Measurements from ENCODE around the gene ARRB1. TPM values are rescaled to one million over a fixed set of nuclear protein-coding genes. Genes with fewer than 3 reads are reported as not detected.

Gene ARRB1
- total and polyA plus RNA-seq, 12 donors = 4.9 to 54.2 (median 31.0) TPM

DNA sequence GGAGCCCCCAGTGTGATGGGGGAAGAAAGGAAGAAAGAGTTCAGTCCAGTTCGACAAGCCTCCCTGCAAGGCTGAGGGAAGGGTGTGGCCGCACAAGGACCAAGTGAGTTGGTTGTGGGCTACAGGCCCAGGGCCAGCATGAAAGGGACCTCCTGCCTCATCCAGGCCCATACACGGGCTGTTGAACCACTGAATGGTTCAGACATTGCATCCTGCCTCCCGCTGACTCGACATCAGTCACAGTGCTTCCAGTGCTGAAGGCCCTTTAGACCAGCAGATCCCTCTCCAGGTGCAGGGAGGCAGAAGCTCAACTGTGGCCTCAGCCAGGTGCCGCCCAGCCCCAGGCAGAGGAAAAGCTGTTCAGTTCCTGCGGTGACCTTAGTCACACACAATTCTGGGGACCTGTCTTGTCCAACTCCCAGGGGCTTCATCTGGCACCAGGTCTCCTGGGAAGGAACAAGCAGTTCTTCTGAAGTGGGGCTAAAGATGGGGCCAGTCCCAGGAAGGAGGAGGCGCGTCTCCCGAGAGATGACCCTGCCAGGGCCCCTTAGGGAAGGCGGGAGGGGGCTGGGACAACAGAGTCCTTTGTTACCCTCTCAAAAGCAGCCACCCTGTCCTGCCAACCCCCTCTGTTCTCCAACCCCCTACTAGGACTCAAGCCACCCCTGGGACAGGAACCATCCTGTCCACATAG, 6.6 kb downstream of the ARRB1 start:
- Histone ChIP-seq H3K36me3 (replicated peaks in 1 of 2) (no peaks in the 10 kb centered on the region), H3K27ac (peak overlapping the region in 1 of 5 donors; percentile 65), H3K27me3 (no peaks in the 10 kb centered on the region), H3K4me3 (no peak overlapping the region), H3K9me3 (replicated peaks in 1 of 3) (no peaks in the 10 kb centered on the region), H3K4me1 (replicated peaks in 1 of 2) (peaks cover 51 to 85% of the 10 kb centered on the region in 2 donors)
- TF ChIP-seq, protein P1, sequence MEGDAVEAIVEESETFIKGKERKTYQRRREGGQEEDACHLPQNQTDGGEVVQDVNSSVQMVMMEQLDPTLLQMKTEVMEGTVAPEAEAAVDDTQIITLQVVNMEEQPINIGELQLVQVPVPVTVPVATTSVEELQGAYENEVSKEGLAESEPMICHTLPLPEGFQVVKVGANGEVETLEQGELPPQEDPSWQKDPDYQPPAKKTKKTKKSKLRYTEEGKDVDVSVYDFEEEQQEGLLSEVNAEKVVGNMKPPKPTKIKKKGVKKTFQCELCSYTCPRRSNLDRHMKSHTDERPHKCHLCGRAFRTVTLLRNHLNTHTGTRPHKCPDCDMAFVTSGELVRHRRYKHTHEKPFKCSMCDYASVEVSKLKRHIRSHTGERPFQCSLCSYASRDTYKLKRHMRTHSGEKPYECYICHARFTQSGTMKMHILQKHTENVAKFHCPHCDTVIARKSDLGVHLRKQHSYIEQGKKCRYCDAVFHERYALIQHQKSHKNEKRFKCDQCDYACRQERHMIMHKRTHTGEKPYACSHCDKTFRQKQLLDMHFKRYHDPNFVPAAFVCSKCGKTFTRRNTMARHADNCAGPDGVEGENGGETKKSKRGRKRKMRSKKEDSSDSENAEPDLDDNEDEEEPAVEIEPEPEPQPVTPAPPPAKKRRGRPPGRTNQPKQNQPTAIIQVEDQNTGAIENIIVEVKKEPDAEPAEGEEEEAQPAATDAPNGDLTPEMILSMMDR (IDR thresholded peaks at IDR 0.05) = no peak
- no peak for TF ChIP-seq POLR2A (IDR thresholded peaks at IDR 0.05)
- 65 to 81% (median 78%) methylated on average over 6 to 11 of the region's 11 CpGs for WGBS, 4 donors
- no peak for DNase-seq
- intact Hi-C loops (cut with DNase I) = no loop called here

DNA sequence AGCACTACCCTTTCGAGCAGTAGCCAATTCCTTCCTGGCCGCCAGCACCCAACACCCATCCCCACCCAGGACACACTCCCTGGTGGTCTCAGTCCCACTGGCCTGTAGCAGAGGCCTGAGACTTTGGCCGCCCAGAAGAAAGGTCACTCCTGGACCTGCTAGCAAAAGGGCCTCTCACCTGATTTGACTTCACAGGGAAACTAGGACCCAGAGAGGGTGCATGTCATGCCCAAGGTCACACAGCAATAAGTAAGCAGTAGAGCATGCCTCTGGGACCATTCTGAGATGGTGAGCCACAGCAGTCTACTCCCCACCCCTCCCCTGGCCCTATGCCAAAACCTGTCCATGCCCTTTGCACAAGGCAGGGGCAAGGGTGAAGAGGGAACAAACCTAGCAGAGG, 7.3 kb downstream of the ARRB1 start:
- no peaks in the 10 kb centered on the region for H3K9me3 ChIP-seq (replicated peaks in 1 of 3)
- peaks cover 54 to 85% of the 10 kb centered on the region in 2 donors for H3K4me1 ChIP-seq (replicated peaks in 1 of 2)
- TF ChIP-seq, protein P1 (IDR thresholded peaks at IDR 0.05) = no peak
- no peak for TF ChIP-seq POLR2A (IDR thresholded peaks at IDR 0.05)
- H3K4me3 ChIP-seq = no peak overlapping the region
- H3K27ac ChIP-seq = peak overlapping the region in 2 of 5 donors; percentile 65 to 73
- H3K27me3 ChIP-seq = no peaks in the 10 kb centered on the region
- intact Hi-C loops (cut with DNase I) = no loop called here
- no peaks in the 10 kb centered on the region for H3K36me3 ChIP-seq (replicated peaks in 1 of 2)
- 66 to 100% (median 85%) methylated on average over 1 to 3 of the region's 3 CpGs for WGBS, 4 donors
- DNase-seq = no peak

DNA sequence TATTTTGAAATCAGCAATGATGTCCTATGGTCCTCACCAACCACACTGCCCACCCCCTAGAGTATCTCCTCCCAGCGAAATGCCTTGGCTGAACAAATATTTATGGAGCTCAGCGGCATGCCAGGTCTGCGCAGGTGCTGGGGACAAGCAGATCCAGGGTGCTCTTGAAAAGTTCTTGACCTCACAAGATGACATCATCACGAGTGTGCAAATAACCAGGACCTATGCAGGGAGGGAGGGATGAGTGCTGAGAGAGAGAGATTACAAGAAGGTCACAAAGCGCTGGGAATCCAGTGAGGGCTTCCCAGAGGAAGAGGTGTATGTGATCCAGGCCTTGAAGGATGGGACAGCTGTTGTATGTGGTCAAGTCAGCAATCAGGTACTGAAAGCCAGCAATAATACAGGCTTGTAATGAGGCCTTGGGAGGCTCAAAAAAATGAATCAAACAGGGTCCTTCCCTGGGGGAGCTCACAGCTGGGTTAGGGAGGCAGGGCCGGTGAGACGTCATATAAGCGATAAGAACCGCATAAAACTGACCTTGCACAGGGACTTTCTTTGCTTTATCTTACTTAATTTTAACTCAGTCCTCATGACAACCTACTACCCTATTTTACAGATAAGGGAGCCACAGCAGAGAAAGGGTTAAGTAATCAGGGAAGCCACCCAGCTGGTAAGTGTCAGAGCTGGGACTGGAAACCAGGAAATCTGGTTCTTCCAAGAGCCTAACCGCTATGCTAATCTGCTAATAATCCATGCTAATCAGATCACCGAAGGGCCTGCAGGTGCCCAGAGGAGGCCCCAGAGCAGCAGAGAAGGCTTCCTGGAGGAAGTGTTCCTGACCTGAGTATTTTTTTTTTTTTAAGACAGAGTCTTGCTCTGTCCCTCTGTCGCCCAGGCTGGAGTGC, 8.2 kb downstream of the ARRB1 start:
- H3K27ac ChIP-seq = peak overlapping the region in 2 of 5 donors; percentile 73 to 84
- DNase-seq = no peak
- 57 to 68% (median 63%) methylated on average over 12 of the region's 12 CpGs for WGBS, 4 donors
- intact Hi-C loops (cut with DNase I) = no loop called here
- peaks cover 45 to 86% of the 10 kb centered on the region in 2 donors for H3K4me1 ChIP-seq (replicated peaks in 1 of 2)
- TF ChIP-seq, protein P1 (IDR thresholded peaks at IDR 0.05) = no peak
- TF ChIP-seq POLR2A (IDR thresholded peaks at IDR 0.05) = no peak
- no peak overlapping the region for H3K4me3 ChIP-seq
- H3K27me3 ChIP-seq = no peaks in the 10 kb centered on the region
- no peaks in the 10 kb centered on the region for H3K9me3 ChIP-seq (replicated peaks in 1 of 3)
- H3K36me3 ChIP-seq (replicated peaks in 1 of 2) = no peaks in the 10 kb centered on the region

DNA sequence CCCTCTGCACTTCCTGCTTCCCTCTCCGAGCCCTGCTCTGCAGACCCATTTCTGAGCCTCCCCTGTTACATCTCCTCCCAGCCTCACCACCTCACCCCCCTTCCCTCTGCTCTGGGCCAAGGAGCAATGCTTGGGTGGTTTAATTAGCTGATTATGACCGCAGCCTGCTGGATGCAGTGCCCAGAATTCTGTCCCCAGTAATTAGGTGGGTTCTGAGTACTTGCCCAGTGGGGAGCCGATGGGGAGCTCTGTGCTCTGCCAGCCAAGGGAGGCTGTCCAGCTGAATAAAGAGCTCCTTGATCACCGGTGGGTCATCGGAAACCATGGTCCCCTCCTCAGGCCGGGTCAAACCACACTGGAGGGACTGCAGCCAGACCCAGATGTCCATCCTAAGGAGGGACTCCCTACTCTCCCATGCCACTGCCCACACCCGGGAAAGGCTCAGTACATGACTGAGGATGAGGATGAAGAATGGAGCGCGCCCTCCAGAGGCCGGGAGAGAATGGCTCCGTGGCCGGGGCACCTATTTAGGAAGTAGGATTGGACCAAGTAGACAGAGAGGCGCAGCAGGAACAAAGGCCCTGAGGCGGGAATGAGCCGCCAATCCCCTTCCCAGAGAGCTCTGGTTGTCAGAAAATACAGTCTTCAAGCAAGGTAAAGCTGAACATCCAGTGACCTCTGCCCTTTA, 9.1 kb downstream of the ARRB1 start:
- Histone ChIP-seq H3K27me3 (no peaks in the 10 kb centered on the region), H3K4me1 (replicated peaks in 1 of 2) (peaks cover 45 to 86% of the 10 kb centered on the region in 2 donors), H3K4me3 (no peak overlapping the region), H3K36me3 (replicated peaks in 1 of 2) (no peaks in the 10 kb centered on the region), H3K9me3 (replicated peaks in 1 of 3) (no peaks in the 10 kb centered on the region), H3K27ac (peak overlapping the region in 2 of 5 donors; percentile 73 to 84)
- 71 to 84% (median 78%) methylated on average over 14 to 15 of the region's 15 CpGs for WGBS, 4 donors
- TF ChIP-seq, protein P1 (IDR thresholded peaks at IDR 0.05) = no peak
- TF ChIP-seq POLR2A (IDR thresholded peaks at IDR 0.05) = no peak
- intact Hi-C loops (cut with DNase I) = no loop called here
- no peak for DNase-seq
